HG03196 (cell line): ENCODE measurements around the gene KCNH8.

Experiments
- ATAC-seq: cut with Tn5 transposase; IDR thresholded peaks from one replicate; pipeline ENCODE4 v1.9.1; 2021; ENCODE audit not compliant: unreplicated experiment

Gene KCNH8

DNA sequence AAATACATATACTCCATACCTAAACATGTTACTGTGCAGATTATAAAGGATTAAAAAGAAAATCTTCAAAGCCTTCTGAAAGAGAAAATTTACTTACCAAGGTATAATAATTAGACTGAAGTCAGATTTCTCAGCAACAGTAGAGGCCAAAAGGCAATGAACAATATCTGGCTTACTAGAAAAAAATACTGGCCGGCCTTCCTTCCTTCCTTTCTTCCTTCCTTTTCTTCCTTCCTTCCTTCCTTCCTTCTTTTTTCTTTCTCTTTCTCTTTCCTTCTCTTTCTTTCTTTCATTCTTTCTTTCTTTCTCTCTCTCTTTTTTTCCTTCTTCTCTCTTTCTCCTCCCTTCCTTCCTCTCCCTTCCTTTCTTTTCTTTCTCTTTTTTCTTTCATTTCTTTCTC, 209.6 kb downstream of the KCNH8 start:
- ATAC-seq: no peak

DNA sequence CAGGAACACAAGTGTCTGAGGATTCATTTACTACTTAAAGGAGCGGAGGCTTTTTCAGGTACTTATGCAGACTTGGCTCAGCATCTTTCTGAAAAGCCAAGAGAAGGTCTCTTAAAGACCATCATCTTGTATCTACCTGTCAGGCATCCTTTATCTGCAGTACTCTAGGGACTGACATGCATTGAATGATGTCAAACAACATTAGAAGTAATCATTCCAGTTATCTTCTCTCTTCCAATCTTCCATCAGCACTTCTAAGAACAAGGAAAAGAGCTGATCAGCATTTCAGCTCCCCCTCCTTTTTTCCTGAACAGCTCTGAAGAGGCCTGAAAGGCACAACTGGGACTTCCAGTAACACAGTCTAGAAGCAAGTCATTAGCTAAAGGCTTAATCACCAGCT, 214.8 kb downstream of the KCNH8 start:
- no peak for ATAC-seq

DNA sequence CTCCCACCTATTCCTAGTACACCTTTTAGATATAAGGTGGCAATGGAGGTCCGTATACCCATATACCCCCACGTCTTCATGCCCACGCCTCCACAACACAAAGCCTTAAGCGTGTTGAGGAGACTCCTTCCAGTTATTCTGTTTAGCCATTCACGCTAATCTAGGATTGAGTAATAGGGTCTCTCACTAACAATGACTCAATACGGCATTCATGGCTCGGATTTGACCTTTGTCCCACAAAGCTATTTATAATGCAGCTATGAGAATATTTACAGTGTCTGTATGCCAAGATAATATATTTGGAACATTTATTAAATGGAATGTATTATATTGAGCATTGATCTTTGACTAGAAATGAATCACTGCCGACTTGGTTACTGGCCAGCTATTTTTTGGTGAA, 215.8 kb downstream of the KCNH8 start:
- ATAC-seq: no peak

DNA sequence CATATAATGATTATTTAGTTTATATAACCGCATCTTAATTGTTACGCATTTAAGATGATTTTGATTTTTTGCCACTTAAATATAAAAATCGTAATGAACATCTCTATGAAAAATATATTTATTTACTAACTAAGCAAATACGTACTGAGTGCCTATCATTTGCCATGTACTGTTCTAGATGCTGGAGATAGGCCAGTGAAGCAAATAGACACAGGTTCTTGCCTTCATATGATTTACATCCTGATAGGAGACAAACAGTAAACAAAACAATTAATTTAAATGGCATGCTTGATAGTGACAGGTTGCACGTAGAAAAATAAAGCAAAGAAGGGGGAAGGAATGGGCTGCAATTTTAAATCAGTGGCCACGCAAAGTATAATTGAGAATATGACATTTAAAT, 217.2 kb downstream of the KCNH8 start:
- no peak for ATAC-seq

DNA sequence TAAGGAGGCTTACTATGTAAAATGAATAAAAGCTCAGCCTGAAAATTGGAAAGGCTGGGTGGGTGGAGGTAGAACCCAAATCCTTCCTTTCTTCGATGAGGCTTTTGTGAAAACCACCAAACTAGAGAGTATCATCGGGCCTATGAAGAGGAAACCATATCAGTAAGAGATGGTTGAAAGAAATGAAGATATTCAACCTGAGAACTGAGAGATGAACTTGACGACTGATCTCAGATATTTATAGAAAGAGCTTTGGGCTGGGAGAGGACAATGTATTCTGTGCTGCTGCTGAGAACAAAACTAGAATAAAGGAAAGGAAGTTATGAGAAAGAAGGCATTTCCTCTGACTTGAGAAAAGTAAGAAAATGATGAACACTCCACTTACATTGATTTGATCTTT, 236.6 kb downstream of the KCNH8 start:
- ATAC-seq: no peak

DNA sequence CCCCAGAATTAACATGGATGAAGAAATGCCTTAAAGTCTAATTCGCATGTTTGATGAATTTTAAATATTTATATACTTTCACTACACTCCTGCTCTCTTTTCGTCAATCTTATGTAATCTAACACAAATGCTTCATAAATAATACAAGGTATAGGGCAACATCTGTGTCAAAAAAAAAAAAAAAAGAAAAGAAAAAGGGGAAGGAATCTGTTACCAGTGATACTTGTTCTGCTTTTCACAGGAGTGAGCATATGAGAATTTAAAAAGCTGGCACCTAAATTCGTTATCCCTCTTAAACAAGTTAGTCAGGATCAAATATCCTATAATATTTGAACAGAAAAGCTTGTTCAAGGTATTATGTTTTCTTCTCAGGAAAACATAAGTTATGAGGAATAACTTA, 243.8 kb downstream of the KCNH8 start:
- ATAC-seq: no peak

DNA sequence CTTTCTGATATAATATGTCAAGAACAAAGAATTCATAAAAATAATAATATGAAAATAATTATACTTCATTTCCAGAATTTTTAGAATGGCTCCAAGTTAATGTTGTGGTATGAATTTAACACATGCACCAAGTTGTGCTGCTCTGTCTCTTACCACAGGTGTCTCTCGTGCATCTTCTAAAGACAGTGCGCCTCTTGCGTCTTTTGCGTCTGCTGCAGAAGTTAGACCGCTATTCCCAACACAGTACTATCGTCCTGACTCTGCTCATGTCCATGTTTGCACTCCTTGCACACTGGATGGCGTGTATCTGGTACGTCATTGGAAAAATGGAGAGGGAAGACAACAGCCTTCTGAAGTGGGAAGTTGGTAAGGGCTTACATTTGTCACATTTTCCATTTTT, 246.6 kb downstream of the KCNH8 start:
- no peak for ATAC-seq

DNA sequence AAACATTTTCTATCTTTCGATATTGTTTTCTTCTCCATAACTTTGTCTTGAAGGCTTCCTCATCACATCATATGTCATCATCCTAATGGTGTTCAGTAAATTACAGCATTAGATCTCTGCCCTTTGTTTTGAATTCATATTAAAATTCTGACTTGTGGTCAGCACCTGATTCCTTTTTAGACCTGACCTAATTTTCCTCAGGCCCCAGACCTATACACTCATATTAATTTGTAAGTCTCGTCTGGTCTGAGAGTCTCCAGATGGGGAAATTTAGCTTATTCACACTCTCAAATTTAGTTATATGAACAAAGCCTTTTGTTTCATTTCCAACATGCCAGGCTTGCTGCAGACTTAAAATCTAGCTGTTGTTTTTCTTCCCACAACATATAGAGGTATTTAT, 248.4 kb downstream of the KCNH8 start:
- no peak for ATAC-seq

DNA sequence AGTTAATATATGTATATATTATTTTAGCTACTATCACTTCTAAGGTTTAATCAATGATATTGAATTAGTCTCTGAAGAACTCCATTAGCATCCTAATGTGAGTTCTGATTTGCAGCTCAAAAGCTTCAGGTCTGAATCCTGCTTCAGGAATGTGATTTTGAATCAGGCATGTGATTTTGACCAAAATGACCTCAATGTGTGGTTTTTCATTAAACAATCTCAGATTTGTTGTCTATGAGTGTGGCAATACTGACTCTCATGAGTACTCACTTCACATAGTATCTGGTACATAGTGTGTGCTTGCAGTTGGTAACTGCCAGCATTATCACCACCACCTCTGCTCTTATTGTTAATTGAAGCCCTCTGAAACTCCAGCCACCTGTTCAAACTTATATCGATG, 251.0 kb downstream of the KCNH8 start:
- no peak for ATAC-seq

DNA sequence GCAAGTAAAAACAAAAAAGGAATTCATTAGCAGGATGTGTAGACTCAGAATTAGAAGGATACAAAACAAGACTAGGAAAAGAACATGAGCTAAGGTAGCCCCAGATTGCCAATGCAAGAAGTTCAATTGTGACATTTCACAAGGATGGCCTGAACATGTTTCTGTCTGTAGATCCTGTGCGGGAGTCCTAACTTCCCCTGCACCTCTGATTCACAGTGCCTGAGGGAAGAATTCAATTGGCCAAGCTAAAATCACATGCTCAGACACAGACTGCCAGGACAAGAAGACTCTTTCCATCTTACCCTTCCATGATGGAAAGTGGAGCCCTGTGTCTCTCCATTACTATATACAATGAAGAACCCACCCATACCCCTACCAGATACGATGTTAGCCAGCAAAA, 251.5 kb downstream of the KCNH8 start:
- no peak for ATAC-seq

DNA sequence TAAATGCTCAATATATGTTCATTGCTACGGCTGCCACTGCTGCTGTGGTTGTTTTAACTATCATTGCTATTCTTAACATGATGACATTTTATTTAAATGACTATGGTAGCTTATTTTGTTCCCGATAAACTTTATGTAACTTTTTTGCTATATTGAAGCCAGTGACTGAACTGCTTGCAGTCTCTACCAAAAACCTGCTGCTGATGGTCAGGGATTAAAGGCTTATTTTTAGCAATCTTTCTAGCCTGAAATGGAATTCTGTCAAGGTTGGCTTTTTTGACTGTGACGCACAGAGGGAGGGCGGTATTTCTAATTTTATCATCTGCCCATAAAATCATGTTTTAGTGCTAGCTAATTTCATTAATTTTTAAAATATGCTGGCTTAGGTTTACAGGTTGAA, 271.8 kb downstream of the KCNH8 start:
- ATAC-seq: no peak

DNA sequence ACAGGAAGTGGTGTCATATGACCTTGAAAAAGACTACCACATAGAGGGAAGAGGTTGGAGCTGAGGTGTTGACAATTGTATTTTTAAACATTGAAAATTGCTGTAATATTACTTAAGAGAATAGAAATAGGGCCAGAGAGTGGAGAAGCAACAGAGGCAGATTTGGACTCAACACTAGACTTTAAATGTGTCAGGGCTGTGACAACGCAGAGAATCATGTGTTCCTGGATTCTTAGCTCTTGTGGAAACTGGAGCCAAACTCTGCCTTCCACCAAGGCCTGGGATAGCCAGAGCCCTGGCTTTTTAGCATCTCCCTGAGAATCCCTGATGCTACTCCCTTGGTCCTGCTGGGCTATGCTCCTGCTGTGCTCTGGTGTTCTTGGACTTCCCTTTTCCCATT, 277.5 kb downstream of the KCNH8 start:
- no peak for ATAC-seq

DNA sequence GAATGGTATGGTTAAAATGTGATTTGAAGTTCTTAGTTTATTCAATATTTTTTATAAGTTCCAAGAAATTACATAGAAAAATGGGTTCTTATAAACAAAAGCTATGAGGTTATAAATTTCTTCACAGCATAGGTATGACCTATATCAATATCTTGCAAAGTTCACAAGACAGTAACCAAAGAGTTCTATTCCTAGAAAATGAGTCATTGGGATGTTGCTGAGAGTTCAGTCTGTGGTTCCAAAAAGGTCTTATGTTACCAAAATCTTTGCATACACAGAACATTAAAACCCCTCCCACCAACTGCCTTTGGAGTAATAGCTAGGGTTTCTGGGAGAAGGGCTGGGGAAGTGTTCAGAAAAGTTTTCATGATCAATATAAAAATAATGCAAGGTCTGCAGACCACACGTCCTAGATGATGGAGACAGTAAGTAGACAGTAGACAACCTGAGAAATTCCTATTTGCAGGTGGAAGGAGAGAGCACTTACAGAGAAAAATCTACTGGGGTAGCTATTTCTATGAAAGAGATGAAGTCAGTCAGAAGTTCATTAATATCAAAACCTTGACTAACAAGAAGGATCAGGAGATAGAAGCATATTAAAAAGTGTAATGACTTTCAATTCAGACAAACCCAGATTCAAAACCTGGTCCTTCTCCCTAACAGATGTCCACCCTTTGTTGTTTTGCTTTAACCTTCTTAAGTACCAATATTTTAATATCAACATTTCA, 279.3 kb downstream of the KCNH8 start:
- no peak for ATAC-seq

DNA sequence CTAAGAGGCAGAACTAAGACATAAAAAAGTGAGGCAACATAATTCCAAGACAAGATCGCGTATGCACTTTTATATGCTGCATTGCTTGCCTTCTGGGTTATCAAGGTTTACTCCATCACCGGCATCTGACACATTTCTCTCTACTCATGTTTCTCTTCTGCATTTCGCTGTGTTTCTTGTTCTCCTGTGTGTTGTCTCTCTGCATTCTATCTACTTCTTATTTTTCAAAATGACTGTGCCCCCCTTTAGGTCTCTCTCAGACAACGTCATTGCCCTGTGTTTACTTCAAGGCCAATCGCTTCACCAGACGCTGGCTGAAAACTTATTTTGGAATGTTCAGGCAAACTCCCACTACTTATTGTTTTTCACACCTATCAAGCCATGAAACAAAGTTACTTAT, 280.4 kb downstream of the KCNH8 start:
- no peak for ATAC-seq

DNA sequence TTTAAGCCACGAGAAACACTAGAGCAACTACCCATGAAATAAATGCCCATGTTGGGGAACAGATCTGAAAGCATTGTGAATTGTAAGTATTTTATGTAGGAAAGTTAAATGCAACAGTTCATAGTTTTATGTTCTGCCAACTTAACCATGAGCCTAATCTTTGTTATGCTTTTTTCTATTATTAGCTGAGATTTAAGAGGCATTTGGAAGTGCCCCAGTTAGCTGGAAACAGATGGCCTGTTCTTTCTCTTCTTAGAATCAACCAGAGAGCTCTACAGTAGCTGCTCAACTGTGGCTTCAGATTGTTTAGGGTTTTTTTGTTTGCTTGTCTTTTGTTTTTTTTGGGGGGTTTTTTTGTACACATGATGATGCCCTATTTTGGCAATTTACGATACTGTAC, 284.4 kb downstream of the KCNH8 start:
- no peak for ATAC-seq

DNA sequence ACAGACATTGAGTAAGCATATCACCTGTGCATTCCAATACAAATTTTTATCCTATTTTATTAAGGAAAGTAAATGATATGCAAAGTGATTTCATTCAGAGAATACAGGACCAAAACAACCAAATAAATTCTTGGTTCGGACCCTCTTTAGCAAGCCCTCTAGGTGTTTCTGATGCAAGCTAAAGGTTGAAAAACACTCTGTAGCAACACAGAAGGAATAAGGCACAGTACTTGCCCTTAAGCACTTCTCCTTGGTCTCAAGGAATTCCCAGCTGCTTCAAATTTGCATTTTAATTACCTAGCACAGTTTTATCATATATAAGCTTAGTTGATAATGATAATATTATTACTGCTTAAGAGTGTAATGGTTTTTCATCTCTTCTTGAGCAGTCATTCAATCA, 288.4 kb downstream of the KCNH8 start:
- ATAC-seq: no peak

DNA sequence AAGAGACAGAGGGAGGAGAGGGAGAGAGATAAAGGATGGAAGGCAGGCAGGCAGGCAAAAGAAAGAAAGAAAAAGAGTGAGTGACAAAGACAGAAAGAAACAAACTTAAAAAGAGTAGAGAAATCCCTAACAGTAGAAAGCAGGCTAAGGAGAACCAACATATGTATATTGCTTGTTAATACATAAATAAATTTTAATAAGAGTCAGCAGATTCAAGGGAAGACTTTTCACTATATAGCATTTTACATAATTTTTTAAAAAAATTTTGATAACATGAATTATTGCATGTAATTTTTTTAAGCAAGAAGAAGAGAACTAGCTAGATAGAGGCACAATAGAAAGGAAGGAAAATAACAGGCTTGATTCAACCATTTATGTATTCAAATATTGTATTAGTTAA, 291.6 kb downstream of the KCNH8 start:
- no peak for ATAC-seq

DNA sequence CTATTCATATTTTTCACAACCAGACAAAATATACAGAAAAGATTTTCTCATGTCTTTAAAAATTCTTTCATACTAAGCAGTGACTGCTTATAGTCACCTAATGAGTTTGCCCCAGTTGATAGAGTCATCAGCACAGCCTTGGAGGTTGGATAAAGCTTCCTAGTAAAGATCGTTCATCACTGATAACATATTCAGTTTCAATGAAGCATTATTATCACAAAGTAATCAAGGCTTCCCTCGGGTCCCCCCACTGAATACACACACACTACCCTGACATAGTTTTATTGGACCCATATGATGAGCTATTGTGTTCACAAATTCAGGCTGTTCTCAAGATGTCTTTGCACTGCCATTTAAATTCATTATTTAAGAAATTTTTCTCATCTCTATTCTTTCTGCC, 297.8 kb downstream of the KCNH8 start:
- ATAC-seq: no peak

DNA sequence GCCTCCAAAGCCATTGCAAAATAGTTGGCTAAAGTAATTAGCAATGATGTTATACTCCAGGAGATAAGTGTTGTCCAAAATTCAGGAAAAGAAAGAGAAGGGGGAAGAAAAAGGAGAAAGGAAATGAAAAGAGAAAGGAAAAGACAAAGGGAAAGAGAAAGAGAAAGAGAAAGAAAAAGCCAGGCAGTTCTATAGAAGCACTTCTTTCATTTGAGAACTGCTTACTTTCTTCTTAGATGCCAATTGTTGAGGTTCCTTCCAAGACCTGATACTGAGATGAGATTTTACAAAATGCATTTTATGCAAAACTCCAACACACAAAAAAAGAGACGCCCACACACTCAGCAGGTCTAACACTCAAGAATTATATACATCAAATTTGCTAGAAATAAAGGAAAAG, 298.4 kb downstream of the KCNH8 start:
- ATAC-seq: no peak

DNA sequence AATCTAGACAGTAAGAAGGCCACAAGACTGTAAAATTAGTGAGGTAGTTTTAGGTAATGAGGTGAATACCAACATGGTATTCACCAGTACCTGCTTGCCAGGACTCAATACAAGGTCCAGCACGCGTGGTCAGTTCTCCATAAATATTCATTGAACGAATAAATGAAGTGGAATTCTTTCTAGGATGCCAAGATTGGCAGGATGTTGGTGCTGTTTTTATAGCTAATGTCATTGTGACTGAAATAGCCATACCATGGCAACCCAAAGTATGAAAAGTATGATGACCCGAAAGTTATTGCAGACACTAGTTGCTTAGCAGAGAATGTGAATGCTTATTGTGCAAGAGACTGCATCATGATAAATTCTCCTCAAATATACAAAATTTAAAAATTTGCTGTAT, 307.2 kb downstream of the KCNH8 start:
- ATAC-seq: no peak

DNA sequence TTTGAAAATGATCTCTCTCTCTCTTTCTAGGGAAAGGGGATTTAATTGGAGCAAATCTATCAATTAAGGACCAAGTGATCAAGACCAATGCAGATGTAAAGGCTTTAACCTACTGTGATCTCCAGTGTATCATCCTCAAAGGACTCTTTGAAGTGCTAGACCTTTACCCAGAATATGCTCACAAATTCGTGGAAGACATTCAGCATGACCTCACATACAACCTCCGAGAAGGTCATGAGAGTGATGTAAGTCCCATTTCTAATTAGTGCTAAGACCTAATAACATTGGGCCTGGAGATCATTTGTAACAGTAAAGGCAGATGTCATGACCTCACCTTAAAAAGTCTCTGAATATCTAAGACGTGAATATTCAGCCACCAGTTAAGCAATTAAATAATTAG, 308.4 kb downstream of the KCNH8 start:
- no peak for ATAC-seq

DNA sequence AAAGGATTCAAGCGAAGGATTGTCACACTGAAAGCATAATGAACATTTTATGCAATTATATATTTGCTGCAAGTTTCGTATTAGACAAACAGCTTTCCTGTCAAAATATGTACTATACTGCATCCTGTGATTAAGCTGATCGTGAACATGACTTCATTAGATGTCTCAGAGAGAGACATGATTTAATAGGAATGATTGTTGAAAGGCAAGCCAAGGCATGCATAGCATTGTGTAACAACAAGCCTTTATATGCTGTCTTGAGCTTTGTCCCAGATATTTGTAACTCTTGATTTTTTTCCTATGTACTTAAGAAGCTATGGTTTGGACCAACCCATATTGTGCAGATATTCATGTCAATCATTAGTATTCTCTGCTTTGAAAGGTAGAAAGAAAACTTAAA, 309.1 kb downstream of the KCNH8 start:
- ATAC-seq: no peak

DNA sequence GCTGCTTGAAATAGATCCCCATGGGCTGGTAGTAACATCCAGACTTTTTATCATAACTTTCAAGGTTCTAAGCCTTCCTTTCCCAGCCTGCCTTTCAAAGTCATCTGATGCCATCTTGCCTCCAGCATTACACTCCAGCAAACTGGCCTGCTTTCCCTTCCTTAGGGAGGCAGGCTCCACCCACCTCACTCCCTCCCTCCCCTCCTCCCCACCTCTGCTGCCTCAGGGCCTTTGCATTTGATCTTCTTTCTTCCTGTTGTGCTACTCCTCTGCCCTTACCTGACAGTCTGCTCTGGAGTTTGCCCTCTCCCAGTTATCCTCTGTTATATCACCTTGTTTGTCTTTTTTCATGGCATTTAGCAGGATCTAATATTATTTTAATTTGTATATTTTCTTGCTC, 319.5 kb downstream of the KCNH8 start:
- ATAC-seq: no peak

DNA sequence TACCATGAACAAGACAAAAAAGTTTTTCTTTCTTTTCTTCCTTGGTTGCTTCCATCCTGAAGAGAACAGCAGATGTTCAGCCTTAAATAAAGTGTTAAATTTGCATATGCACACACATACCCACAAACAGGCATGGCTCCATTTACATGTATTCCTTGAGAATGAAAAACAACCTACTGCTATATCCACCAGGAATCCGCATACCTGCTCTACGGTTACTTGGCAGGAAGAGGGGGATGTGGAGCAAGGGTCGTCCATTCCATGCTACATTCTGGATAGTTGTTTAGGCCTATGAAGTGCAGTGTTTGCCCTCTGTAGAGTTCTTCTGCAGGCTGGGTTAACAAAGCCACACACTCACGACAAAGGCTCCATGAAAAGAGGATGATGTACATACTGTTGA, 322.8 kb downstream of the KCNH8 start:
- no peak for ATAC-seq
